ENCODE measurements around the gene DNAJB11. TPM values are rescaled to one million over a fixed set of nuclear protein-coding genes. Genes with fewer than 3 reads are reported as not detected.

DNAJB11 gene
- total and polyA plus RNA-seq, 2 experiments from 2014 or later = 72.6 to 85.6 TPM

DNA sequence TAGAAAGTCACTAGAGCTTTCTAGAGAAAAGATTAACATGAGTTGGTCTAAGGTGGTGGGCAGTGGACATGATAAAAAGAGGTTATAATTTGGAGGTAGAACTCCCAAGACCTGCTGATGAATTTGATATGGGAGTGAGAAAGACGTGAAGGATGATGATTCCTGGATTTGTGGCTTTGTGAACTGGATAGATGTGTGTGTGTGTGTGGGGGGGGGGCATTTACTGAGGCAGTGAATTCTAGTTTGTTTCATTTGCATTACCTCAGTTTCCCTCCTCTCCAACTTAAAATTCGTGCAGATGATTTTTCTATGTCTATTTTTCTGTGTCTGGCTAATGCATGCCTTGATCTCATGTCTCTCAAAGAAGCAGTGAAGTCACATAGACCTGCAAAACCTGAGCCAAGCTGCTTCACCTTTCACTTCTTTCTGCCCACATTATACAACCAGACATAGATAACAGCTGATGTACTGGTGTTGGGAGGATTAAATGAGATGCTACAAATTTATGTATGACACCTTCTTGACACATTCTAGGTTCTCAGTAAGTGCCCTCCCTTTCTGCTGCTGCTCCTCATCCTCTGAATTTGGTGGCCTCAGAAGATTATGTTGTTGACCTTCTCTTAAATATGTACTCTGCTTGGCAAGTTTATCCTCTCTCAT lies 52.3 kb downstream of the DNAJB11 start:
- Histone ChIP-seq H3K4me3 (no peak overlapping the region), H3K9me2 (ENCODE audit: insufficient read depth) (0 out of 2 replicates have a peak, but pooled peaks cover 14% of the 10 kb centered on the region), H3K79me2 (replicated peaks; ENCODE audit: insufficient read depth) (no peaks in the 10 kb centered on the region), H4K20me1 (replicated peaks; ENCODE audit: insufficient read depth) (no peaks in the 10 kb centered on the region), H3K27me3 (ENCODE audit: insufficient read depth) (peaks cover 4% of the 10 kb centered on the region; the same call in 1 of the 2 replicates), H3K27ac (ENCODE audit: low read depth) (no peak overlapping the region), H3K4me2 (no peak overlapping the region), H3F3A (replicated peaks; ENCODE audit: low read depth) (no peaks in the 10 kb centered on the region), H2AFZ (no peak overlapping the region), H3K4me1 (ENCODE audit: insufficient read depth) (no peaks in the 10 kb centered on the region), H3K36me3 (ENCODE audit: insufficient read depth) (no peaks in the 10 kb centered on the region)
- peaks cover 4% of the 10 kb centered on the region for H3K27me3 Mint-ChIP-seq (ENCODE audit: insufficient read depth, low read depth, poor library complexity)
- H3K9me3 Mint-ChIP-seq = no peaks in the 10 kb centered on the region
- no peaks in the 10 kb centered on the region for H3K36me3 Mint-ChIP-seq (ENCODE audit: low read depth)
- TF ChIP-seq, protein P1, sequence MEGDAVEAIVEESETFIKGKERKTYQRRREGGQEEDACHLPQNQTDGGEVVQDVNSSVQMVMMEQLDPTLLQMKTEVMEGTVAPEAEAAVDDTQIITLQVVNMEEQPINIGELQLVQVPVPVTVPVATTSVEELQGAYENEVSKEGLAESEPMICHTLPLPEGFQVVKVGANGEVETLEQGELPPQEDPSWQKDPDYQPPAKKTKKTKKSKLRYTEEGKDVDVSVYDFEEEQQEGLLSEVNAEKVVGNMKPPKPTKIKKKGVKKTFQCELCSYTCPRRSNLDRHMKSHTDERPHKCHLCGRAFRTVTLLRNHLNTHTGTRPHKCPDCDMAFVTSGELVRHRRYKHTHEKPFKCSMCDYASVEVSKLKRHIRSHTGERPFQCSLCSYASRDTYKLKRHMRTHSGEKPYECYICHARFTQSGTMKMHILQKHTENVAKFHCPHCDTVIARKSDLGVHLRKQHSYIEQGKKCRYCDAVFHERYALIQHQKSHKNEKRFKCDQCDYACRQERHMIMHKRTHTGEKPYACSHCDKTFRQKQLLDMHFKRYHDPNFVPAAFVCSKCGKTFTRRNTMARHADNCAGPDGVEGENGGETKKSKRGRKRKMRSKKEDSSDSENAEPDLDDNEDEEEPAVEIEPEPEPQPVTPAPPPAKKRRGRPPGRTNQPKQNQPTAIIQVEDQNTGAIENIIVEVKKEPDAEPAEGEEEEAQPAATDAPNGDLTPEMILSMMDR (conservative IDR thresholded peaks at IDR 0.05; ENCODE audit: low read depth in 2 of 2) = no peak
- TF ChIP-seq ZNF114 (CRISPR knock-in tag; IDR thresholded peaks at IDR 0.05) = no peak
- TF ChIP-seq, protein P2, sequence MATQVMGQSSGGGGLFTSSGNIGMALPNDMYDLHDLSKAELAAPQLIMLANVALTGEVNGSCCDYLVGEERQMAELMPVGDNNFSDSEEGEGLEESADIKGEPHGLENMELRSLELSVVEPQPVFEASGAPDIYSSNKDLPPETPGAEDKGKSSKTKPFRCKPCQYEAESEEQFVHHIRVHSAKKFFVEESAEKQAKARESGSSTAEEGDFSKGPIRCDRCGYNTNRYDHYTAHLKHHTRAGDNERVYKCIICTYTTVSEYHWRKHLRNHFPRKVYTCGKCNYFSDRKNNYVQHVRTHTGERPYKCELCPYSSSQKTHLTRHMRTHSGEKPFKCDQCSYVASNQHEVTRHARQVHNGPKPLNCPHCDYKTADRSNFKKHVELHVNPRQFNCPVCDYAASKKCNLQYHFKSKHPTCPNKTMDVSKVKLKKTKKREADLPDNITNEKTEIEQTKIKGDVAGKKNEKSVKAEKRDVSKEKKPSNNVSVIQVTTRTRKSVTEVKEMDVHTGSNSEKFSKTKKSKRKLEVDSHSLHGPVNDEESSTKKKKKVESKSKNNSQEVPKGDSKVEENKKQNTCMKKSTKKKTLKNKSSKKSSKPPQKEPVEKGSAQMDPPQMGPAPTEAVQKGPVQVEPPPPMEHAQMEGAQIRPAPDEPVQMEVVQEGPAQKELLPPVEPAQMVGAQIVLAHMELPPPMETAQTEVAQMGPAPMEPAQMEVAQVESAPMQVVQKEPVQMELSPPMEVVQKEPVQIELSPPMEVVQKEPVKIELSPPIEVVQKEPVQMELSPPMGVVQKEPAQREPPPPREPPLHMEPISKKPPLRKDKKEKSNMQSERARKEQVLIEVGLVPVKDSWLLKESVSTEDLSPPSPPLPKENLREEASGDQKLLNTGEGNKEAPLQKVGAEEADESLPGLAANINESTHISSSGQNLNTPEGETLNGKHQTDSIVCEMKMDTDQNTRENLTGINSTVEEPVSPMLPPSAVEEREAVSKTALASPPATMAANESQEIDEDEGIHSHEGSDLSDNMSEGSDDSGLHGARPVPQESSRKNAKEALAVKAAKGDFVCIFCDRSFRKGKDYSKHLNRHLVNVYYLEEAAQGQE (IDR thresholded peaks at IDR 0.05; ENCODE audit: unreplicated experiment) = no peak
- TF ChIP-seq, protein P3, sequence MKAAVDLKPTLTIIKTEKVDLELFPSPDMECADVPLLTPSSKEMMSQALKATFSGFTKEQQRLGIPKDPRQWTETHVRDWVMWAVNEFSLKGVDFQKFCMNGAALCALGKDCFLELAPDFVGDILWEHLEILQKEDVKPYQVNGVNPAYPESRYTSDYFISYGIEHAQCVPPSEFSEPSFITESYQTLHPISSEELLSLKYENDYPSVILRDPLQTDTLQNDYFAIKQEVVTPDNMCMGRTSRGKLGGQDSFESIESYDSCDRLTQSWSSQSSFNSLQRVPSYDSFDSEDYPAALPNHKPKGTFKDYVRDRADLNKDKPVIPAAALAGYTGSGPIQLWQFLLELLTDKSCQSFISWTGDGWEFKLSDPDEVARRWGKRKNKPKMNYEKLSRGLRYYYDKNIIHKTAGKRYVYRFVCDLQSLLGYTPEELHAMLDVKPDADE (IDR thresholded peaks at IDR 0.05) = no peak
- TF ChIP-seq, protein P4, sequence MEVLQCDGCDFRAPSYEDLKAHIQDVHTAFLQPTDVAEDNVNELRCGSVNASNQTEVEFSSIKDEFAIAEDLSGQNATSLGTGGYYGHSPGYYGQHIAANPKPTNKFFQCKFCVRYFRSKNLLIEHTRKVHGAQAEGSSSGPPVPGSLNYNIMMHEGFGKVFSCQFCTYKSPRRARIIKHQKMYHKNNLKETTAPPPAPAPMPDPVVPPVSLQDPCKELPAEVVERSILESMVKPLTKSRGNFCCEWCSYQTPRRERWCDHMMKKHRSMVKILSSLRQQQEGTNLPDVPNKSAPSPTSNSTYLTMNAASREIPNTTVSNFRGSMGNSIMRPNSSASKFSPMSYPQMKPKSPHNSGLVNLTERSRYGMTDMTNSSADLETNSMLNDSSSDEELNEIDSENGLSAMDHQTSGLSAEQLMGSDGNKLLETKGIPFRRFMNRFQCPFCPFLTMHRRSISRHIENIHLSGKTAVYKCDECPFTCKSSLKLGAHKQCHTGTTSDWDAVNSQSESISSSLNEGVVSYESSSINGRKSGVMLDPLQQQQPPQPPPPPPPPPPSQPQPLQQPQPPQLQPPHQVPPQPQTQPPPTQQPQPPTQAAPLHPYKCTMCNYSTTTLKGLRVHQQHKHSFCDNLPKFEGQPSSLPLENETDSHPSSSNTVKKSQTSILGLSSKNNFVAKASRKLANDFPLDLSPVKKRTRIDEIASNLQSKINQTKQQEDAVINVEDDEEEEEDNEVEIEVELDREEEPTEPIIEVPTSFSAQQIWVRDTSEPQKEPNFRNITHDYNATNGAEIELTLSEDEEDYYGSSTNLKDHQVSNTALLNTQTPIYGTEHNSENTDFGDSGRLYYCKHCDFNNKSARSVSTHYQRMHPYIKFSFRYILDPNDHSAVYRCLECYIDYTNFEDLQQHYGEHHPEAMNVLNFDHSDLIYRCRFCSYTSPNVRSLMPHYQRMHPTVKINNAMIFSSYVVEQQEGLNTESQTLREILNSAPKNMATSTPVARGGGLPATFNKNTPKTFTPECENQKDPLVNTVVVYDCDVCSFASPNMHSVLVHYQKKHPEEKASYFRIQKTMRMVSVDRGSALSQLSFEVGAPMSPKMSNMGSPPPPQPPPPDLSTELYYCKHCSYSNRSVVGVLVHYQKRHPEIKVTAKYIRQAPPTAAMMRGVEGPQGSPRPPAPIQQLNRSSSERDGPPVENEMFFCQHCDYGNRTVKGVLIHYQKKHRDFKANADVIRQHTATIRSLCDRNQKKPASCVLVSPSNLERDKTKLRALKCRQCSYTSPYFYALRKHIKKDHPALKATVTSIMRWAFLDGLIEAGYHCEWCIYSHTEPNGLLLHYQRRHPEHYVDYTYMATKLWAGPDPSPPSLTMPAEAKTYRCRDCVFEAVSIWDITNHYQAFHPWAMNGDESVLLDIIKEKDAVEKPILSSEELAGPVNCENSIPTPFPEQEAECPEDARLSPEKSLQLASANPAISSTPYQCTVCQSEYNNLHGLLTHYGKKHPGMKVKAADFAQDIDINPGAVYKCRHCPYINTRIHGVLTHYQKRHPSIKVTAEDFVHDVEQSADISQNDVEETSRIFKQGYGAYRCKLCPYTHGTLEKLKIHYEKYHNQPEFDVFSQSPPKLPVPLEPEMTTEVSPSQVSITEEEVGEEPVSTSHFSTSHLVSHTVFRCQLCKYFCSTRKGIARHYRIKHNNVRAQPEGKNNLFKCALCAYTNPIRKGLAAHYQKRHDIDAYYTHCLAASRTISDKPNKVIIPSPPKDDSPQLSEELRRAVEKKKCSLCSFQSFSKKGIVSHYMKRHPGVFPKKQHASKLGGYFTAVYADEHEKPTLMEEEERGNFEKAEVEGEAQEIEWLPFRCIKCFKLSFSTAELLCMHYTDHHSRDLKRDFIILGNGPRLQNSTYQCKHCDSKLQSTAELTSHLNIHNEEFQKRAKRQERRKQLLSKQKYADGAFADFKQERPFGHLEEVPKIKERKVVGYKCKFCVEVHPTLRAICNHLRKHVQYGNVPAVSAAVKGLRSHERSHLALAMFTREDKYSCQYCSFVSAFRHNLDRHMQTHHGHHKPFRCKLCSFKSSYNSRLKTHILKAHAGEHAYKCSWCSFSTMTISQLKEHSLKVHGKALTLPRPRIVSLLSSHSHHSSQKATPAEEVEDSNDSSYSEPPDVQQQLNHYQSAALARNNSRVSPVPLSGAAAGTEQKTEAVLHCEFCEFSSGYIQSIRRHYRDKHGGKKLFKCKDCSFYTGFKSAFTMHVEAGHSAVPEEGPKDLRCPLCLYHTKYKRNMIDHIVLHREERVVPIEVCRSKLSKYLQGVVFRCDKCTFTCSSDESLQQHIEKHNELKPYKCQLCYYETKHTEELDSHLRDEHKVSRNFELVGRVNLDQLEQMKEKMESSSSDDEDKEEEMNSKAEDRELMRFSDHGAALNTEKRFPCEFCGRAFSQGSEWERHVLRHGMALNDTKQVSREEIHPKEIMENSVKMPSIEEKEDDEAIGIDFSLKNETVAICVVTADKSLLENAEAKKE (CRISPR knock-in tag; IDR thresholded peaks at IDR 0.05) = no peak
- no peak for TF ChIP-seq NANOG (IDR thresholded peaks at IDR 0.05; ENCODE audit: borderline replicate concordance)
- TF ChIP-seq STAT1 (IDR thresholded peaks at IDR 0.05; ENCODE audit: unreplicated experiment) = no peak
- TF ChIP-seq JUNB (IDR thresholded peaks at IDR 0.05; ENCODE audit: unreplicated experiment) = no peak
- TF ChIP-seq CREB1 (CRISPR knock-in tag; IDR thresholded peaks at IDR 0.05; ENCODE audit: low read depth) = no peak
- no peak overlapping the region for H3K27ac Mint-ChIP-seq
- no peaks in the 10 kb centered on the region for H3K4me1 Mint-ChIP-seq
- H3K4me3 Mint-ChIP-seq = no peak overlapping the region
- no peak for ATAC-seq
- no peak for DNase-seq (ENCODE audit: low spot score)
